NCI-H226 (cell line): ENCODE data around the gene DPP10.

Experiments used
- DNase-seq: peaks from one replicate; pipeline ENCODE4 v3.0.0-alpha.2; 2015

Gene DPP10

DNA sequence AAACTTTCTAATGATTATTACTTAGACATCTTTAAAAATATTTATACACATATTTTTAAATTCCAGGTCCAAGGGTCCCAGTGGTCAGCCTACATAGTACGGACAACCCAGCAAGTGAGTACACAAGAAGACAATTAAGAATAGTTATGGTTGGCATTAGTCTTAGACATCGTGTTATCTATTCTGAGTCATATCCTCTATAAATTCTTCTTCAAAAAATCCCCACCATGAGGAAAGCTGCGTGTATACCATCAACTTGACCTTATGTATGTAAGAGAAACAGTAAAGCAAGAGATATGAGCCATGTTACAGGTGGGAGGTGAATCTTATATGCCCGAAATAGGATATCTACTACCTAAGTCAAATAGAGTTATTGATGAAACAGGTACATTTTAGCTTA is 1339.8 kb downstream of the DPP10 start:
- peak; percentile 61 for DNase-seq

DNA sequence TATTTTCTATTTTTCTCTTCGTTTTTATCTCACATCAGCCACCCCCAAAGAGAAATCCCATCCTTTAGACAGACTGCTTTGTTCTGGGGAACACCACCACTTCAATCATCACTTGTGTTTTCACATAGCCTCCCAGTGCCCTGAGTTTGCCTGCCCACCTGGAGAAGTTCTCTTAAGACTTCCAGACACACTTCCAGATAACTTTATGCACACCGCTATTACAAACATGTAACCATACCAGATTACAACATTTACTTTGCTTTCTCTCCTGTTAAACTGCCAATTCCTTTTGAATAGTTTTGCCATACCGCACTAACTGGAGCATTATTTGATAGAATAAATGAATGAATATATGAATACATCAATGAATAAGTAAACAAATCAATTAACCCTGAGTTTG is 1353.6 kb downstream of the DPP10 start:
- no peak for DNase-seq

GRCh38 chr2:115807276-115807675 is 1364.8 kb downstream of the DPP10 start:
- DNase-seq = no peak

DNA sequence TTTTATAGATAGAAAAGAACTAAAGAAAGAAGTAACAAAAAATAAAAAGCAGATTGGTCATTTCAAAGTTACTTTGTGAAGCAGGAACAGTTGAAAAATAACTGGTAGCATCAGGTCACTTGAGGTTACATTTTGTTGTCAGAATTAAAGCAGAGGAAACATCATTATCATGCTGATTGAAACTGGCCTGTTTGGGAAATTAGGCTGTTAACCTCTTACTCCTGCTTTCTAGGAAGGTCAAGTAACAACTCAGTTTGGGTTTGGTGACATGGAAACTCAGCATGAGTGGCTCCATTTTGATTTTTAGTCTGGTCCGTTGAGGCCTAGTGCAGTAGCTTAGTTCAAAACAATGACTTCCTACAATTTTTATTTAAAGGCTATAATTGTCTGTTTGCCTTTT is 1383.5 kb downstream of the DPP10 start:
- DNase-seq = no peak

DNA sequence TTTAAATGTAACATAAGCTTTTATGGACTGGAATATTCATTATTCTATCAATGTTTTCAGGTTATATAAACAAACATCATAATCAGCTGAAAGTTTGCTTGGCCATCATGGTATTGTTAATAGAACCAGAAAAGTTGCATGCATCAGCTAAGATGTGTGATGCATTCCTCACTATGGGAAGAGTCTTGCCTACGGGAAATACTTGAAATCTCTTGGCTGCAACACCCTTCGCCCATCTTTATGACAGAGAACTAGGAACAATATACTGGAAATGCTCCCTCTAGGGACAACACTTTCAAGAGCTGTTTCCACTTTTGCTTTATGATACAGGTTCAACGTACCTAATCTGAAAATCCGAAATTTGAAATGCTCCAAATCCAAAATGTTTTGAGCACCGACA is 1390.8 kb downstream of the DPP10 start:
- DNase-seq = no peak

GRCh38 chr2:115838539-115838938 is 1396.1 kb downstream of the DPP10 start:
- no peak for DNase-seq

DNA sequence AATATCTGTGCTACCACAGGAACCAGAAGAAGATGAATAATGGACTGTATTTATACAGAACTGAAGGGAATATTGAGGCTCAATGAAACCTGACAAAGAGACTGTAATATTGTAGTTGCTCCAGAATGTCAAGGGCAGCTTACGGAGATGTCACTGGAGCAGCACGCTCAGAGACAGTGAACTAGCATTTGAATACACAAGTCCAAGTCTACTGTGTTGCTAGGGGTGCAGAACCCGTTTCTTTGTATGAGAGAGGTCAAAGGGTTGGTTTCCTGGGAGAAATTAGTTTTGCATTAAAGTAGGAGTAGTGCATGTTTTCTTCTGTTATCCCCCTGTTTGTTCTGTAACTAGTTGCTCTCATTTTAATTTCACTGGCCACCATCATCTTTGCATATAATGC is 1399.9 kb downstream of the DPP10 start:
- DNase-seq = no peak

GRCh38 chr2:115848192-115848591 is 1405.8 kb downstream of the DPP10 start:
- DNase-seq = no peak

- no peak for DNase-seq
Measured at GRCh38 chr2:115867024-115867423, 1424.6 kb downstream of the DPP10 start.

GRCh38 chr2:115874427-115874826 is 1432.0 kb downstream of the DPP10 start:
- peak; percentile 12 for DNase-seq

DNA sequence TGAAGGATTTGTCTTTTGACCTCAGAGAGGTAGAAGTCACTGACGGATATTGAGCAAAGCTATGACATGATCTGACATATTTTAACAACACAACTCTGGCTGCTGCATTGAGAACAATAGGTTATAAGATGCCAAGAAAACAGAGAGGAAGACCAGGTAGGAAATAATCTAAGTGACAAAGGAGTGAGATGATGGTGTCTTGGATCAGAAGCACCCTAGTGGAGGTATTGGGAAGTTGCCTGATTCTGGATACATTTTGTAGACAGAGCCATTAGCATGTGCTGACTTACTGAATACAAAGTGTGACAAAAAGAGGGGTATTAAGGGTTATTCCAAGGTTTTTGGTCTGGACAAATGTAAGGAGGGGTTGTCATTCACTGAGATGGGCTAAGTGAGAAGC is 1438.1 kb downstream of the DPP10 start:
- peak; percentile 13 for DNase-seq

- DNase-seq = no peak
Measured at GRCh38 chr2:115887209-115887776, 1444.9 kb downstream of the DPP10 start.
